Measurements from ENCODE around the gene PKMYT1. TPM values are rescaled to one million over a fixed set of nuclear protein-coding genes. Genes with fewer than 3 reads are reported as not detected.

Gene PKMYT1
- total and polyA plus RNA-seq, 2 donors (not counting 1 experiment from before 2014, with no cell fraction given): 1.2 to 2.7 TPM

DNA sequence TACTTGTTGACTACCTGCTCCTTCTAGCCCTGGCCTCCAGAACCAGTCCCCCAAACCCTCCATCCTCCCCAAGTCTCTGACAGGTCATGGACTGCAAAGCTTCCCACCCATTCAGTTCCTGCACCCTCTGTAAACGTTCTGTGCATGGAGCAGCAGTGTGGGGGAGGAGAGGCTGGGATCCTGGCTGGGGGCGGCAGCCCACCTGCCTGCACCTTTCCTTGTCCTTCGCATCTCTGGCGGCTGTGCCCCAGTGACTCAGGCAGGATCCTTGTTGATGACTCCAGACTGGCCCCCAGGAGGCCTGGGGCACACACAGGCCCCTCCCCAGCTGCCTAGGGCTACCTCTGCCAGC, 1.6 kb upstream of the PKMYT1 start:
- DNase-seq (ENCODE audit: low read depth in 2 of 2): no peak
- Histone ChIP-seq H3K4me3 (replicated peaks in 1 of 4; ENCODE audit: control extremely low read depth in 1 of 4, insufficient read depth in 1 of 4, low read depth in 3 of 4, low read length in 4 of 4) (no peak overlapping the region), H3K27me3 (ENCODE audit: control insufficient read depth, insufficient read depth, low read length) (no peaks in the 10 kb centered on the region), H3K36me3 (ENCODE audit: control insufficient read depth, insufficient read depth, low read length) (no peaks in the 10 kb centered on the region), H3K4me1 (ENCODE audit: control insufficient read depth, extremely low read depth, insufficient read depth, low read length) (peaks cover 8% of the 10 kb centered on the region), H3K9ac (ENCODE audit: insufficient read depth, low read length) (no peak overlapping the region), H2AFZ (ENCODE audit: low read length) (no peak overlapping the region), H3K79me2 (ENCODE audit: control insufficient read depth, insufficient read depth, low read length) (peaks cover 5% of the 10 kb centered on the region), H3K27ac (ENCODE audit: insufficient read depth, low read length) (no peak overlapping the region), H3K9me3 (ENCODE audit: control insufficient read depth, insufficient read depth, low read depth, low read length) (no peaks in the 10 kb centered on the region), H4K20me1 (ENCODE audit: control insufficient read depth, extremely low read depth, insufficient read depth, low read length) (no peaks in the 10 kb centered on the region), H3K4me2 (ENCODE audit: extremely low read depth, insufficient read depth, low read length) (no peak overlapping the region)
- TF ChIP-seq, protein P1, sequence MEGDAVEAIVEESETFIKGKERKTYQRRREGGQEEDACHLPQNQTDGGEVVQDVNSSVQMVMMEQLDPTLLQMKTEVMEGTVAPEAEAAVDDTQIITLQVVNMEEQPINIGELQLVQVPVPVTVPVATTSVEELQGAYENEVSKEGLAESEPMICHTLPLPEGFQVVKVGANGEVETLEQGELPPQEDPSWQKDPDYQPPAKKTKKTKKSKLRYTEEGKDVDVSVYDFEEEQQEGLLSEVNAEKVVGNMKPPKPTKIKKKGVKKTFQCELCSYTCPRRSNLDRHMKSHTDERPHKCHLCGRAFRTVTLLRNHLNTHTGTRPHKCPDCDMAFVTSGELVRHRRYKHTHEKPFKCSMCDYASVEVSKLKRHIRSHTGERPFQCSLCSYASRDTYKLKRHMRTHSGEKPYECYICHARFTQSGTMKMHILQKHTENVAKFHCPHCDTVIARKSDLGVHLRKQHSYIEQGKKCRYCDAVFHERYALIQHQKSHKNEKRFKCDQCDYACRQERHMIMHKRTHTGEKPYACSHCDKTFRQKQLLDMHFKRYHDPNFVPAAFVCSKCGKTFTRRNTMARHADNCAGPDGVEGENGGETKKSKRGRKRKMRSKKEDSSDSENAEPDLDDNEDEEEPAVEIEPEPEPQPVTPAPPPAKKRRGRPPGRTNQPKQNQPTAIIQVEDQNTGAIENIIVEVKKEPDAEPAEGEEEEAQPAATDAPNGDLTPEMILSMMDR (conservative IDR thresholded peaks at IDR 0.05 in 1 of 2, IDR thresholded peaks at IDR 0.05 in 1 of 2; ENCODE audit: low read depth in 1 of 2, low read length in 2 of 2): no peak
- no peak for TF ChIP-seq EZH2 (IDR thresholded peaks at IDR 0.05; ENCODE audit: low read length, missing control alignments)

DNA sequence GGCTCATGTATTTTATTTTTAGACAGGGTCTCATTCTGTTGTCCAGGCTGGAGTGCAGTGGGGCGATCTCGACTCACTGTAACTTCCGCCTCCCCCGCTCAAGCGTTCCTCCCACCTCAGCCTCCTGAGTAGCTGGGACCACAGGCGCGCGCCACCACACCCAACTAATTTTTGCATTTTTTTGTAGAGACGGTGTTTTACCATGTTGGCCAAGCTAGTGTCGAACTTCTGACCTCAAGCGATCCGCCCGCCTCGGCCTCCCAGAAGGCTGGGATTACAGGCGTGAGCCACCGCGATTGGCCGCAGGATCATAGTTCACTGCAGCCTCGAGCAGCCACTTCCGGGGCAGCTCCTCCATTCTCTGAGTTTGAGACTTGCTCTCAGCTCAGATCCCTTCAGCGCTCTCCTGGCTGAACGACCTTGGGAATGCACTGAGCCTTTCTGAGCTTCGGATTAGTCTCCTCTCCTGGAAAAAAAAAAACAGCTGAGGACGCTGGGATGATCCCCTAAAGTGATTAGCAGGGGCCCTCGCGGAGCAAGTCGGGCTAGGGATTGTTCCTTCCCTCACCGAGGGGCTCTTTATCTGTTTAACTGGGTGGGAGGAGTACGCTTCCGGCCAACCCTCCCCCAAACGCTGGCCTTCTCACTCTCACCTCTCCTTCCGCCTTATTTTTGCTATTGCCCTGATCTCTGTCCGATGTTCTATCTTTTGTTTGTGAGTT, 1.1 kb upstream of the PKMYT1 start:
- no peaks in the 10 kb centered on the region for H3K27me3 ChIP-seq (ENCODE audit: control insufficient read depth, insufficient read depth, low read length)
- no peak for DNase-seq (ENCODE audit: low read depth in 2 of 2)
- no peaks in the 10 kb centered on the region for H3K9me3 ChIP-seq (ENCODE audit: control insufficient read depth, insufficient read depth, low read depth, low read length)
- H3K36me3 ChIP-seq (ENCODE audit: control insufficient read depth, insufficient read depth, low read length): peaks cover 2% of the 10 kb centered on the region
- H3K9ac ChIP-seq (ENCODE audit: insufficient read depth, low read length): no peak overlapping the region
- TF ChIP-seq, protein P1 (conservative IDR thresholded peaks at IDR 0.05 in 1 of 2, IDR thresholded peaks at IDR 0.05 in 1 of 2; ENCODE audit: low read depth in 1 of 2, low read length in 2 of 2): no peak
- no peak for TF ChIP-seq EZH2 (IDR thresholded peaks at IDR 0.05; ENCODE audit: low read length, missing control alignments)
- H3K79me2 ChIP-seq (ENCODE audit: control insufficient read depth, insufficient read depth, low read length): peaks cover 5% of the 10 kb centered on the region
- no peak overlapping the region for H2AFZ ChIP-seq (ENCODE audit: low read length)
- H4K20me1 ChIP-seq (ENCODE audit: control insufficient read depth, extremely low read depth, insufficient read depth, low read length): no peaks in the 10 kb centered on the region
- peak overlapping the region; percentile 88 for H3K4me2 ChIP-seq (ENCODE audit: extremely low read depth, insufficient read depth, low read length)
- H3K4me3 ChIP-seq (replicated peaks in 1 of 4; ENCODE audit: control extremely low read depth in 1 of 4, insufficient read depth in 1 of 4, low read depth in 3 of 4, low read length in 4 of 4): peak overlapping the region in 1 of 4 experiments; percentile 80
- H3K27ac ChIP-seq (ENCODE audit: insufficient read depth, low read length): no peak overlapping the region
- H3K4me1 ChIP-seq (ENCODE audit: control insufficient read depth, extremely low read depth, insufficient read depth, low read length): peaks cover 8% of the 10 kb centered on the region

DNA sequence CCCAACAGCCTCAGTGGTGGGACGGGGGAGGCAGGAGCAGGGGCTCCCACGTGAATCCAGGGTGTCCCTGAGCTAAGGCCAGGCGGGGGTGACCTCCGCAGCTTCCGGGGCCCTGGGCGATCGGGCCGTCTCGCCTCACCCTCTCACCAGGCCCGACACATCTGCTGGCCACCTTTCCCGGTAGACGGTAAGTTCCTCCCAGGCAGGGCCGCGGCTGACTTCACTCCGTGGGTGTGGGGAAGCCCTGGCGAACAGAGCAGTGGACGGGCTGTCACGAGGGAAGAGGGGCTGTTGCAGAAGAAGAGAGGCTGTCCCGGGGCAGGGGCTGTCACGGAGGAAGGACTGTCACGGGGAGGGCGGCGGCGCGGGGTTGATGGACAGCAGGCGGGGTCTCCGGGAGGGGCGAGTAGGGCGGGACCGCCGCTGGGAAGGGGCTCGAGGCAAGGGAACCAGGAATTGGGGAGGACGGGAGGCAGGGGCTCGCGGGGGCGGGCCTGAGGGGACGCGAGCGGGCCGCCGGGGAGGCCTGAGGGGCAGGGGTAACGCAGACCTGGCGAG, 498 bp downstream of the PKMYT1 start:
- peaks cover 8% of the 10 kb centered on the region for H3K4me1 ChIP-seq (ENCODE audit: control insufficient read depth, extremely low read depth, insufficient read depth, low read length)
- peak overlapping the region; percentile 88 for H3K9ac ChIP-seq (ENCODE audit: insufficient read depth, low read length)
- no peaks in the 10 kb centered on the region for H3K27me3 ChIP-seq (ENCODE audit: control insufficient read depth, insufficient read depth, low read length)
- H3K9me3 ChIP-seq (ENCODE audit: control insufficient read depth, insufficient read depth, low read depth, low read length): no peaks in the 10 kb centered on the region
- H3K36me3 ChIP-seq (ENCODE audit: control insufficient read depth, insufficient read depth, low read length): peaks cover 2% of the 10 kb centered on the region
- no peak for TF ChIP-seq EZH2 (IDR thresholded peaks at IDR 0.05; ENCODE audit: low read length, missing control alignments)
- H3K4me2 ChIP-seq (ENCODE audit: extremely low read depth, insufficient read depth, low read length): peak overlapping the region; percentile 91
- H3K79me2 ChIP-seq (ENCODE audit: control insufficient read depth, insufficient read depth, low read length): peaks cover 5% of the 10 kb centered on the region
- no peaks in the 10 kb centered on the region for H4K20me1 ChIP-seq (ENCODE audit: control insufficient read depth, extremely low read depth, insufficient read depth, low read length)
- peak overlapping the region; percentile 49 for H2AFZ ChIP-seq (ENCODE audit: low read length)
- H3K4me3 ChIP-seq (replicated peaks in 1 of 4; ENCODE audit: control extremely low read depth in 1 of 4, insufficient read depth in 1 of 4, low read depth in 3 of 4, low read length in 4 of 4): peak overlapping the region; percentile 24 to 85 (median 72)
- H3K27ac ChIP-seq (ENCODE audit: insufficient read depth, low read length): peak overlapping the region; percentile 83
- DNase-seq (ENCODE audit: low read depth in 2 of 2): no peak
